Measurements from ENCODE around the gene TCP1. TPM values are rescaled to one million over a fixed set of nuclear protein-coding genes. Genes with fewer than 3 reads are reported as not detected.

TCP1 gene
- total and polyA plus RNA-seq, 2 of the 13 experiments (the other 11 are each of a cell fraction or from before 2014, with no cell fraction given): 116 to 553 TPM

DNA sequence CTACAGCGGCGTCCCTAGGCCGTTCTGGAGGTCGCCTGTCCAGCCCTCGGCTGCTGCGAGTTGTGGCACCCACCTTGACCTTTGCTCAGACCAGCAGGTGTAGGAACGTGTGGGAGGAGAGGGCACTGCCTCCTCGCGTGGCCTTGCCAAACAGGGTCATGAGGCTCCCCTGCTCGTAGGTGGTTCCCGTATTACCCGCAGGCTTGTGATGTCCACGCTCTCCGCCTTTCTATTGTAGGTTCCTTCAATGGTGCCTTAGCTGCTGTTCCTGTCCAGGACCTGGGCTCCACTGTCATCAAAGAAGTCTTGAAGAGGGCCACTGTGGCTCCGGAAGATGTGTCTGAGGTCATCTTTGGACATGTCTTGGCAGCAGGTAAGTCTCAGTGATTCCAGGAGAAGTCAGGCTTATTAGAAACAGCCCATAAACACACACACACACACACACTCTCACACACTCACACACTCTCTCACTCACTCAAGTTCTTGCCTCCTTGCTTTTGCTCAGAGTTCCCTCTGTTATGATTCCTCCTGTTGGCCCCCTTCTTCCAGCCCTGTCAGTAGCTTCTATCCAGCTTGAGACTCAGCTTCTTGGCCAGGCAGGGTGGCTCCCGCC, 26.6 kb downstream of the TCP1 start (continued):
- TF ChIP-seq ZNF281 (CRISPR knock-in tag; IDR thresholded peaks at IDR 0.05; ENCODE audit: borderline replicate concordance) (peak; percentile 64; the same call in 1 of the 2 replicates), POGZ (CRISPR knock-in tag; IDR thresholded peaks at IDR 0.05) (peak; percentile 16), RFX3 (CRISPR knock-in tag; IDR thresholded peaks at IDR 0.05) (no peak)
- TF ChIP-seq, protein P1, sequence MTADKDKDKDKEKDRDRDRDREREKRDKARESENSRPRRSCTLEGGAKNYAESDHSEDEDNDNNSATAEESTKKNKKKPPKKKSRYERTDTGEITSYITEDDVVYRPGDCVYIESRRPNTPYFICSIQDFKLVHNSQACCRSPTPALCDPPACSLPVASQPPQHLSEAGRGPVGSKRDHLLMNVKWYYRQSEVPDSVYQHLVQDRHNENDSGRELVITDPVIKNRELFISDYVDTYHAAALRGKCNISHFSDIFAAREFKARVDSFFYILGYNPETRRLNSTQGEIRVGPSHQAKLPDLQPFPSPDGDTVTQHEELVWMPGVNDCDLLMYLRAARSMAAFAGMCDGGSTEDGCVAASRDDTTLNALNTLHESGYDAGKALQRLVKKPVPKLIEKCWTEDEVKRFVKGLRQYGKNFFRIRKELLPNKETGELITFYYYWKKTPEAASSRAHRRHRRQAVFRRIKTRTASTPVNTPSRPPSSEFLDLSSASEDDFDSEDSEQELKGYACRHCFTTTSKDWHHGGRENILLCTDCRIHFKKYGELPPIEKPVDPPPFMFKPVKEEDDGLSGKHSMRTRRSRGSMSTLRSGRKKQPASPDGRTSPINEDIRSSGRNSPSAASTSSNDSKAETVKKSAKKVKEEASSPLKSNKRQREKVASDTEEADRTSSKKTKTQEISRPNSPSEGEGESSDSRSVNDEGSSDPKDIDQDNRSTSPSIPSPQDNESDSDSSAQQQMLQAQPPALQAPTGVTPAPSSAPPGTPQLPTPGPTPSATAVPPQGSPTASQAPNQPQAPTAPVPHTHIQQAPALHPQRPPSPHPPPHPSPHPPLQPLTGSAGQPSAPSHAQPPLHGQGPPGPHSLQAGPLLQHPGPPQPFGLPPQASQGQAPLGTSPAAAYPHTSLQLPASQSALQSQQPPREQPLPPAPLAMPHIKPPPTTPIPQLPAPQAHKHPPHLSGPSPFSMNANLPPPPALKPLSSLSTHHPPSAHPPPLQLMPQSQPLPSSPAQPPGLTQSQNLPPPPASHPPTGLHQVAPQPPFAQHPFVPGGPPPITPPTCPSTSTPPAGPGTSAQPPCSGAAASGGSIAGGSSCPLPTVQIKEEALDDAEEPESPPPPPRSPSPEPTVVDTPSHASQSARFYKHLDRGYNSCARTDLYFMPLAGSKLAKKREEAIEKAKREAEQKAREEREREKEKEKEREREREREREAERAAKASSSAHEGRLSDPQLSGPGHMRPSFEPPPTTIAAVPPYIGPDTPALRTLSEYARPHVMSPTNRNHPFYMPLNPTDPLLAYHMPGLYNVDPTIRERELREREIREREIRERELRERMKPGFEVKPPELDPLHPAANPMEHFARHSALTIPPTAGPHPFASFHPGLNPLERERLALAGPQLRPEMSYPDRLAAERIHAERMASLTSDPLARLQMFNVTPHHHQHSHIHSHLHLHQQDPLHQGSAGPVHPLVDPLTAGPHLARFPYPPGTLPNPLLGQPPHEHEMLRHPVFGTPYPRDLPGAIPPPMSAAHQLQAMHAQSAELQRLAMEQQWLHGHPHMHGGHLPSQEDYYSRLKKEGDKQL (CRISPR knock-in tag; IDR thresholded peaks at IDR 0.05; ENCODE audit: low read depth): no peak
- TF ChIP-seq, protein P2, sequence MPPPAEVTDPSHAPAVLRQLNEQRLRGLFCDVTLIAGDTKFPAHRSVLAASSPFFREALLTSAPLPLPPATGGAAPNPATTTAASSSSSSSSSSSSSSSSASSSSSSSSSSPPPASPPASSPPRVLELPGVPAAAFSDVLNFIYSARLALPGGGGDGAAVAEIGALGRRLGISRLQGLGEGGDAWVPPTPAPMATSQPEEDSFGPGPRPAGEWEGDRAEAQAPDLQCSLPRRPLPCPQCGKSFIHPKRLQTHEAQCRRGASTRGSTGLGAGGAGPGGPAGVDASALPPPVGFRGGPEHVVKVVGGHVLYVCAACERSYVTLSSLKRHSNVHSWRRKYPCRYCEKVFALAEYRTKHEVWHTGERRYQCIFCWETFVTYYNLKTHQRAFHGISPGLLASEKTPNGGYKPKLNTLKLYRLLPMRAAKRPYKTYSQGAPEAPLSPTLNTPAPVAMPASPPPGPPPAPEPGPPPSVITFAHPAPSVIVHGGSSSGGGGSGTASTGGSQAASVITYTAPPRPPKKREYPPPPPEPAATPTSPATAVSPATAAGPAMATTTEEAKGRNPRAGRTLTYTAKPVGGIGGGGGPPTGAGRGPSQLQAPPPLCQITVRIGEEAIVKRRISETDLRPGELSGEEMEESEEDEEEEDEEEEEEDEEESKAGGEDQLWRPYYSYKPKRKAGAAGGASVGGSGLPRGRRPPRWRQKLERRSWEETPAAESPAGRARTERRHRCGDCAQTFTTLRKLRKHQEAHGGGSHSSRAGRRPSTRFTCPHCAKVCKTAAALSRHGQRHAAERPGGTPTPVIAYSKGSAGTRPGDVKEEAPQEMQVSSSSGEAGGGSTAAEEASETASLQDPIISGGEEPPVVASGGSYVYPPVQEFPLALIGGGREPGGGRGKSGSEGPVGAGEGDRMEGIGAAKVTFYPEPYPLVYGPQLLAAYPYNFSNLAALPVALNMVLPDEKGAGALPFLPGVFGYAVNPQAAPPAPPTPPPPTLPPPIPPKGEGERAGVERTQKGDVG (CRISPR knock-in tag; IDR thresholded peaks at IDR 0.05; ENCODE audit: borderline replicate concordance): peak; percentile 16; the same call in 1 of the 2 replicates

Data from HepG2 (cell line).